H1 (cell line): Measurements from ENCODE around the gene MAGIX.

Source experiments
- ATF2 ChIP-seq: IDR thresholded peaks from 2 replicates; pipeline ENCODE4 v1.6.1; 2012; ENCODE audit warnings: low read length, inconsistent platforms
- CBX5 ChIP-seq: fragments of 300-800, 300-1000 bp; sonication (generic); IDR thresholded peaks from 2 replicates; pipeline ENCODE4 v1.7.1; 2016; ENCODE audit warnings: antibody characterized with exemption, low read length, low read depth
- CEBPB ChIP-seq: IDR thresholded peaks from 2 replicates; pipeline ENCODE4 v1.6.1; 2012; ENCODE audit warnings: low read depth, low read length
- EP300 ChIP-seq, 2 experiments: IDR thresholded peaks; 1 replicate in 1 of 2; 2 replicates in 1 of 2; pipeline ENCODE4 v1.6.1; 2011 to 2012; ENCODE audit warnings: low read depth in 2 of 2, low read length in 2 of 2, mild to moderate bottlenecking in 2 of 2, borderline replicate concordance in 1 of 2, inconsistent platforms in 1 of 2, moderate library complexity in 1 of 2
- MAFK ChIP-seq: IDR thresholded peaks from 2 replicates; pipeline ENCODE4 v1.6.1; 2012; ENCODE audit warnings: low read depth, mild to moderate bottlenecking, improper control_type of control experiment, low read length
- NRF1 ChIP-seq: IDR thresholded peaks from 2 replicates; pipeline ENCODE4 v1.6.1; 2011; ENCODE audit warnings: mild to moderate bottlenecking, low read depth, low read length, improper control_type of control experiment
- POLR2A ChIP-seq, 2 experiments: IDR thresholded peaks; 1 replicate in 1 of 2; 2 replicates in 1 of 2; pipeline ENCODE4 v1.6.1; 2011; ENCODE audit warnings: low read depth in 2 of 2, low read length in 2 of 2, mild to moderate bottlenecking in 2 of 2; ENCODE audit errors: control extremely low read depth in 1 of 2
- RAD21 ChIP-seq, 2 experiments: IDR thresholded peaks in 1 of 2; conservative IDR thresholded peaks in 1 of 2; 2 replicates each; pipeline ENCODE4 v1.6.1; 2011; ENCODE audit warnings: low read depth in 2 of 2, low read length in 2 of 2, improper control_type of control experiment in 1 of 2, inconsistent platforms in 1 of 2, mild to moderate bottlenecking in 1 of 2, moderate library complexity in 1 of 2
- RXRA ChIP-seq: IDR thresholded peaks from 2 replicates; pipeline ENCODE4 v1.6.1; 2011; ENCODE audit warnings: low read depth, mild to moderate bottlenecking, low read length, moderate library complexity; ENCODE audit not compliant: insufficient read depth
- TAF1 ChIP-seq: IDR thresholded peaks from 2 replicates; pipeline ENCODE4 v1.6.1; 2011; ENCODE audit warnings: mild to moderate bottlenecking, low read depth, low read length
- TF ChIP-seq, protein P1 (sequence below), 3 experiments: IDR thresholded peaks; 1 replicate in 2 of 3; 2 replicates in 1 of 3; pipeline versions ENCODE4 v1.5.1 to v1.6.1; 2011; ENCODE audit warnings: low read length in 3 of 3, mild to moderate bottlenecking in 3 of 3, inconsistent platforms in 2 of 3, low read depth in 1 of 3, moderate library complexity in 1 of 3; ENCODE audit not compliant: insufficient read depth in 1 of 3; ENCODE audit errors: control extremely low read depth in 1 of 3
- TF ChIP-seq, protein P2 (sequence below): IDR thresholded peaks from 2 replicates; pipeline ENCODE4 v1.6.1; 2012; ENCODE audit warnings: inconsistent platforms
- TF ChIP-seq, protein P3 (sequence below): IDR thresholded peaks from 2 replicates; pipeline ENCODE4 v1.6.1; 2011; ENCODE audit warnings: low read depth, mild to moderate bottlenecking, low read length; ENCODE audit not compliant: insufficient read depth

DNA sequence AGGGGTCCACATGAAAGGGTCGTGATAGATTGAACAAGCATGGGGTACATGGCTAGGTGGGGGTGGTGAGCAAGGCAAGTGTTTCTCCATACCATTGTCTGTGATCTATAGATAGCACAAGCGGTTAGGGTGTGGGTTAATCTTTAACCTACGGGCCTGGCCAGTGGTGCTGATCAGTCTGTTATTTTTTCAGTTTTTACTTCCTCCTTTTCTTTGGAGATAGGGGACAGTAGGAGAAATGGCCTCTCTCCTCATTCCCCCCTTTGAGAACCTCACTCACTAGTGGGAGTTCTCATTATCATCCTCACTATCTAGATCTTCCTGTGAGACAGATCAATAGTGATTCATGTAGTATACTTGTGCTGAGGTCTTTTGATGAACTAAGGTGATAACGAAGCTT, 22.8 kb upstream of the MAGIX start:
- TF ChIP-seq, protein P1, sequence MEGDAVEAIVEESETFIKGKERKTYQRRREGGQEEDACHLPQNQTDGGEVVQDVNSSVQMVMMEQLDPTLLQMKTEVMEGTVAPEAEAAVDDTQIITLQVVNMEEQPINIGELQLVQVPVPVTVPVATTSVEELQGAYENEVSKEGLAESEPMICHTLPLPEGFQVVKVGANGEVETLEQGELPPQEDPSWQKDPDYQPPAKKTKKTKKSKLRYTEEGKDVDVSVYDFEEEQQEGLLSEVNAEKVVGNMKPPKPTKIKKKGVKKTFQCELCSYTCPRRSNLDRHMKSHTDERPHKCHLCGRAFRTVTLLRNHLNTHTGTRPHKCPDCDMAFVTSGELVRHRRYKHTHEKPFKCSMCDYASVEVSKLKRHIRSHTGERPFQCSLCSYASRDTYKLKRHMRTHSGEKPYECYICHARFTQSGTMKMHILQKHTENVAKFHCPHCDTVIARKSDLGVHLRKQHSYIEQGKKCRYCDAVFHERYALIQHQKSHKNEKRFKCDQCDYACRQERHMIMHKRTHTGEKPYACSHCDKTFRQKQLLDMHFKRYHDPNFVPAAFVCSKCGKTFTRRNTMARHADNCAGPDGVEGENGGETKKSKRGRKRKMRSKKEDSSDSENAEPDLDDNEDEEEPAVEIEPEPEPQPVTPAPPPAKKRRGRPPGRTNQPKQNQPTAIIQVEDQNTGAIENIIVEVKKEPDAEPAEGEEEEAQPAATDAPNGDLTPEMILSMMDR (IDR thresholded peaks at IDR 0.05; ENCODE audit: control extremely low read depth in 1 of 3, insufficient read depth in 1 of 3, low read depth in 1 of 3, low read length in 3 of 3): no peak
- TF ChIP-seq TAF1: no peak
- TF ChIP-seq, protein P2, sequence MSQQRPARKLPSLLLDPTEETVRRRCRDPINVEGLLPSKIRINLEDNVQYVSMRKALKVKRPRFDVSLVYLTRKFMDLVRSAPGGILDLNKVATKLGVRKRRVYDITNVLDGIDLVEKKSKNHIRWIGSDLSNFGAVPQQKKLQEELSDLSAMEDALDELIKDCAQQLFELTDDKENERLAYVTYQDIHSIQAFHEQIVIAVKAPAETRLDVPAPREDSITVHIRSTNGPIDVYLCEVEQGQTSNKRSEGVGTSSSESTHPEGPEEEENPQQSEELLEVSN: no peak
- no peak for TF ChIP-seq CBX5
- no peak for TF ChIP-seq CEBPB
- TF ChIP-seq POLR2A (IDR thresholded peaks at IDR 0.05; ENCODE audit: control extremely low read depth in 1 of 2, low read depth in 2 of 2, low read length in 2 of 2): no peak
- TF ChIP-seq RAD21 (IDR thresholded peaks at IDR 0.05 in 1 of 2, conservative IDR thresholded peaks at IDR 0.05 in 1 of 2; ENCODE audit: low read depth in 2 of 2, low read length in 2 of 2): no peak
- TF ChIP-seq MAFK: no peak
- TF ChIP-seq EP300 (IDR thresholded peaks at IDR 0.05; ENCODE audit: borderline replicate concordance in 1 of 2, low read depth in 2 of 2, low read length in 2 of 2): no peak
- no peak for TF ChIP-seq ATF2
- no peak for TF ChIP-seq NRF1
- TF ChIP-seq, protein P3, sequence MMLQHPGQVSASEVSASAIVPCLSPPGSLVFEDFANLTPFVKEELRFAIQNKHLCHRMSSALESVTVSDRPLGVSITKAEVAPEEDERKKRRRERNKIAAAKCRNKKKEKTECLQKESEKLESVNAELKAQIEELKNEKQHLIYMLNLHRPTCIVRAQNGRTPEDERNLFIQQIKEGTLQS: no peak
- TF ChIP-seq RXRA: no peak
